Gastrocnemius medialis (tissue), 4 donors: Measurements from ENCODE around the gene LSM8. TPM values are rescaled to one million over a fixed set of nuclear protein-coding genes. Genes with fewer than 3 reads are reported as not detected.
A peak's percentile ranks its signal among the peaks of the same experiment; 100 is the strongest.

Source experiments
- ATAC-seq, 2 donors: fragments of 150-250 bp; one replicate each; pipeline ENCODE4 v1.9.1; 2016
- DNase-seq, 2 donors: peaks; one replicate each; pipeline ENCODE4 v3.0.0-alpha.2; 2019
- H3K27ac ChIP-seq, 4 donors: fragments of 200-600 bp; sonication (generic); 1 replicate in 1 of 4; 2 replicates in 3 of 4; pipeline ENCODE4 v1.5.1; 2016 to 2018; ENCODE audit warnings: mild to moderate bottlenecking in 2 of 4, moderate library complexity in 1 of 4
- H3K27me3 ChIP-seq, 3 donors: fragments of 200-600 bp; sonication (generic) in 2 of 3; 1 replicate in 1 of 3; 2 replicates in 2 of 3; pipeline versions ENCODE4 v1.5.1 to v1.6.0; 2016 to 2019; ENCODE audit warnings: mild to moderate bottlenecking in 1 of 3, moderate library complexity in 1 of 3
- H3K36me3 ChIP-seq, 2 donors: fragments of 200-600 bp; sonication (generic) in 1 of 2; one replicate each; pipeline ENCODE4 v1.5.1; 2017 to 2018
- H3K4me1 ChIP-seq, 2 donors: fragments of 200-600 bp; sonication (generic) in 1 of 2; one replicate each; pipeline ENCODE4 v1.5.1; 2016 to 2017; ENCODE audit warnings: mild to moderate bottlenecking in 2 of 2
- H3K4me3 ChIP-seq, 4 donors: fragments of 200-600 bp; sonication (generic) in 3 of 4; 1 replicate in 1 of 4; 2 replicates in 3 of 4; pipeline ENCODE4 v1.5.1; 2016 to 2019; ENCODE audit warnings: mild to moderate bottlenecking in 2 of 4
- H3K9me3 ChIP-seq, 3 donors: fragments of 200-600 bp; sonication (generic) in 2 of 3; 1 replicate in 1 of 3; 2 replicates in 2 of 3; pipeline ENCODE4 v1.5.1; 2016 to 2019
- CTCF ChIP-seq, 5 experiments: fragments of 450-650 bp in 3 of 5; fragments of 200-600 bp in 2 of 5; sonication (generic) in 2 of 5; IDR thresholded peaks in 4 of 5; conservative IDR thresholded peaks in 1 of 5; 1 replicate in 4 of 5; 2 replicates in 1 of 5; pipeline ENCODE4 v1.5.1; 2016 to 2019; ENCODE audit warnings: antibody characterized with exemption in 5 of 5, mild to moderate bottlenecking in 3 of 5, moderate library complexity in 3 of 5
- POLR2A ChIP-seq, 2 donors: fragments of 450-650 bp; IDR thresholded peaks; one replicate each; pipeline ENCODE4 v1.6.1; 2017; ENCODE audit warnings: antibody characterized with exemption in 2 of 2, mild to moderate bottlenecking in 2 of 2, moderate library complexity in 2 of 2
- in situ Hi-C, 4 donors: fragments of 200-750 bp; cut with MboI; loops; one replicate each; pipeline versions ENCODE4 v1.15.0 to v1.8.0; 2017; ENCODE audit warnings: low sequenced_read_pairs in 4 of 4
- intact Hi-C: fragments of 100-400 bp; cut with DNase I; formaldehyde crosslinking; loops from one replicate; pipeline ENCODE4 v1.15.1; 2023; ENCODE audit warnings: low total_unique reads
- total RNA-seq, 4 donors: library from RNA; depleted of rRNA; stranded (reverse); fragments of >200 nt; gene quantifications; one replicate each; pipeline versions ENCODE4 v1.1.0 to v1.2.3, GENCODE V29; 2016

LSM8 gene
- total RNA-seq, 4 donors from 2014 or later = 13.0 to 28.1 (median 17.7) TPM

GRCh38 chr7:118183428-118183785 lies 557 bp upstream of the LSM8 start:
- in situ Hi-C loops = no loop called here
- intact Hi-C loops = no loop called here
- no peak for TF ChIP-seq CTCF (IDR thresholded peaks at IDR 0.05 in 4 of 5, conservative IDR thresholded peaks at IDR 0.05 in 1 of 5)
- no peak for TF ChIP-seq POLR2A (IDR thresholded peaks at IDR 0.05)
- peak overlapping the region; percentile 88 to 94 (median 92) for H3K27ac ChIP-seq
- no peaks in the 10 kb centered on the region for H3K27me3 ChIP-seq
- H3K4me3 ChIP-seq = peak overlapping the region; percentile 82 to 99 (median 94)
- no peaks in the 10 kb centered on the region for H3K9me3 ChIP-seq
- ATAC-seq (peak; percentile 43 to 45), DNase-seq (no peak)
- H3K36me3 ChIP-seq = peaks cover 0 to 8% of the 10 kb centered on the region in 2 donors
- H3K4me1 ChIP-seq = peaks cover 19 to 29% of the 10 kb centered on the region in 2 donors

- Histone ChIP-seq H3K4me3 (peak overlapping the region; percentile 82 to 99 (median 94)), H3K27me3 (no peaks in the 10 kb centered on the region), H3K9me3 (no peaks in the 10 kb centered on the region), H3K27ac (peak overlapping the region; percentile 88 to 94 (median 92)), H3K36me3 (peaks cover 0 to 19% of the 10 kb centered on the region in 2 donors), H3K4me1 (peaks cover 19 to 29% of the 10 kb centered on the region in 2 donors)
- no peak for ATAC-seq
- TF ChIP-seq POLR2A (IDR thresholded peaks at IDR 0.05) (no peak), CTCF (IDR thresholded peaks at IDR 0.05 in 4 of 5, conservative IDR thresholded peaks at IDR 0.05 in 1 of 5) (no peak)
- DNase-seq = no peak
- in situ Hi-C loops (no loop called here), intact Hi-C loops (no loop called here)
These were observed 589 bp downstream of the LSM8 start for GRCh38 chr7:118184565-118184940.

GRCh38 chr7:118185163-118185860 lies 1.3 kb downstream of the LSM8 start:
- H3K9me3 ChIP-seq = no peaks in the 10 kb centered on the region
- H3K36me3 ChIP-seq = peaks cover 0 to 27% of the 10 kb centered on the region in 2 donors
- peak overlapping the region in 3 of 4 donors; percentile 91 to 94 (median 92) for H3K27ac ChIP-seq
- ATAC-seq (no peak), DNase-seq (no peak)
- peaks cover 19 to 29% of the 10 kb centered on the region in 2 donors for H3K4me1 ChIP-seq
- in situ Hi-C loops = no loop called here
- intact Hi-C loops = no loop called here
- TF ChIP-seq POLR2A (IDR thresholded peaks at IDR 0.05) (no peak), CTCF (IDR thresholded peaks at IDR 0.05 in 4 of 5, conservative IDR thresholded peaks at IDR 0.05 in 1 of 5) (no peak)
- peak overlapping the region; percentile 82 to 99 (median 94) for H3K4me3 ChIP-seq
- H3K27me3 ChIP-seq = no peaks in the 10 kb centered on the region

GRCh38 chr7:118186501-118186900 lies 2.5 kb downstream of the LSM8 start:
- intact Hi-C loops (no loop called here), in situ Hi-C loops (no loop called here)
- Histone ChIP-seq H3K4me3 (no peak overlapping the region), H3K4me1 (peaks cover 19 to 29% of the 10 kb centered on the region in 2 donors), H3K36me3 (peaks cover 0 to 35% of the 10 kb centered on the region in 2 donors), H3K9me3 (no peaks in the 10 kb centered on the region), H3K27me3 (no peaks in the 10 kb centered on the region), H3K27ac (no peak overlapping the region)
- TF ChIP-seq POLR2A (IDR thresholded peaks at IDR 0.05) (no peak), CTCF (IDR thresholded peaks at IDR 0.05 in 4 of 5, conservative IDR thresholded peaks at IDR 0.05 in 1 of 5) (no peak)
- DNase-seq = no peak
- no peak for ATAC-seq
